B cell (primary cell): ENCODE results near the gene ITGA2B. TPM values are rescaled to one million over a fixed set of nuclear protein-coding genes. Genes with fewer than 3 reads are reported as not detected.

Experiments
- ATAC-seq: fragments of 200-7000 bp; cut with Tn5 transposase; one replicate; pipeline ENCODE4 v1.10.0; 2021; ENCODE audit warnings: low read depth, mild to moderate bottlenecking, moderate number of reproducible peaks, moderate library complexity
- CTCF ChIA-PET: fragments of 350-600 bp; sonication (Branson Sonifier 250); formaldehyde crosslinking; loops from one replicate; lab custom pipeline; 2021; ENCODE audit warnings: antibody characterized with exemption, inconsistent platforms; lab: Charles Lee
- POLR2A ChIA-PET: fragments of 350-600 bp; sonication (Branson Sonifier 250); formaldehyde crosslinking; loops from one replicate; lab custom pipeline; 2021; ENCODE audit warnings: antibody characterized with exemption; lab: Charles Lee
- DNase-seq: peaks from one replicate; pipeline ENCODE4 v3.0.0; 2013
- H2AFZ ChIP-seq: 2 replicates; pipeline ENCODE4 v1.6.1; 2012; ENCODE audit warnings: mild to moderate bottlenecking, low read depth, low read length; ENCODE audit not compliant: insufficient read depth, poor library complexity, severe bottlenecking
- H3K27ac ChIP-seq, 2 donors: 1 replicate in 1 of 2; 2 replicates in 1 of 2; pipeline ENCODE4 v1.5.1; 2012 to 2013; ENCODE audit warnings: low read length in 2 of 2, mild to moderate bottlenecking in 2 of 2, moderate library complexity in 1 of 2
- H3K27me3 ChIP-seq, 4 experiments: fragments of 200-600 bp in 1 of 4; sonication (generic) in 1 of 4; replicated peaks in 1 of 4; 1 replicate in 2 of 4; 2 replicates in 2 of 4; pipeline versions ENCODE4 v1.6.1 to v1.7.0; 2013 to 2016; ENCODE audit warnings: low read length in 3 of 4, mild to moderate bottlenecking in 2 of 4, mixed read lengths in 1 of 4, moderate library complexity in 1 of 4; ENCODE audit not compliant: insufficient read depth in 4 of 4, control insufficient read depth in 3 of 4; ENCODE audit errors: control extremely low read depth in 1 of 4
- H3K36me3 ChIP-seq, 2 experiments: replicated peaks in 1 of 2; 1 replicate in 1 of 2; 2 replicates in 1 of 2; pipeline versions ENCODE4 v1.6.1 to v1.7.1; 2013; ENCODE audit warnings: low read length in 1 of 2; ENCODE audit not compliant: insufficient read depth in 2 of 2, control insufficient read depth in 1 of 2; ENCODE audit errors: control extremely low read depth in 1 of 2, extremely low read depth in 1 of 2
- H3K4me1 ChIP-seq, 2 donors: fragments of 200-600 bp in 1 of 2; sonication (generic) in 1 of 2; 1 replicate in 1 of 2; 2 replicates in 1 of 2; pipeline versions ENCODE4 v1.5.1 to v1.6.1; 2013 to 2017; ENCODE audit warnings: low read length in 2 of 2; ENCODE audit not compliant: control insufficient read depth in 2 of 2, insufficient read depth in 2 of 2
- H3K4me2 ChIP-seq: replicated peaks from 2 replicates; pipeline ENCODE3; 2012; ENCODE audit warnings: mild to moderate bottlenecking, low read depth, low read length; ENCODE audit not compliant: poor library complexity, severe bottlenecking
- H3K4me3 ChIP-seq, 5 experiments: fragments of 200-600 bp in 1 of 5; sonication (generic) in 1 of 5; 1 replicate in 3 of 5; 2 replicates in 2 of 5; pipeline versions ENCODE4 v1.5.1 to v1.7.0; 2011 to 2016; ENCODE audit warnings: low read length in 4 of 5, mild to moderate bottlenecking in 4 of 5, low read depth in 2 of 5, control low read depth in 1 of 5, moderate library complexity in 1 of 5; ENCODE audit not compliant: insufficient read depth in 1 of 5; ENCODE audit errors: control extremely low read depth in 1 of 5, extremely low read depth in 1 of 5
- H3K79me2 ChIP-seq: fragments of 200-600 bp; sonication (generic); one replicate; pipeline ENCODE4 v1.6.0; 2016; ENCODE audit warnings: low read length; ENCODE audit not compliant: control insufficient read depth, insufficient read depth
- H3K9ac ChIP-seq: fragments of 200-600 bp; sonication (generic); 2 replicates; pipeline ENCODE4 v1.6.1; 2017; ENCODE audit warnings: mild to moderate bottlenecking, low read length, moderate library complexity
- H3K9me3 ChIP-seq, 3 donors: one replicate each; pipeline versions ENCODE4 v1.6.1 to v1.7.1; 2013; ENCODE audit warnings: low read length in 2 of 3; ENCODE audit not compliant: control insufficient read depth in 2 of 3, insufficient read depth in 1 of 3; ENCODE audit errors: control extremely low read depth in 1 of 3
- H4K20me1 ChIP-seq: 2 replicates; pipeline ENCODE4 v1.6.0; 2012; ENCODE audit warnings: mild to moderate bottlenecking, low read length; ENCODE audit not compliant: insufficient read depth, control insufficient read depth, poor library complexity, severe bottlenecking
- H3K27ac Mint-ChIP-seq: one replicate; pipeline ENCODE4 v1.8.0; 2021; ENCODE audit warnings: mixed read lengths
- H3K27me3 Mint-ChIP-seq: one replicate; pipeline ENCODE4 v1.8.0; 2021; ENCODE audit warnings: mixed read lengths
- H3K4me1 Mint-ChIP-seq: one replicate; pipeline ENCODE4 v1.8.0; 2021; ENCODE audit warnings: mixed read lengths
- H3K4me3 Mint-ChIP-seq: one replicate; pipeline ENCODE4 v1.8.0; 2021; ENCODE audit warnings: mixed read lengths
- H3K9me3 Mint-ChIP-seq: one replicate; pipeline ENCODE4 v1.8.0; 2022; ENCODE audit warnings: mixed read lengths; ENCODE audit not compliant: insufficient read depth
- CTCF ChIP-seq: fragments of 200-600 bp; IDR thresholded peaks from one replicate; pipeline ENCODE4 v1.8.0; 2022; ENCODE audit warnings: antibody characterized with exemption, mild to moderate bottlenecking
- EZH2 ChIP-seq: IDR thresholded peaks from 2 replicates; pipeline ENCODE4 v1.6.1; 2012; ENCODE audit warnings: borderline replicate concordance, low read depth, mild to moderate bottlenecking, moderate library complexity, low read length; ENCODE audit not compliant: insufficient read depth, poor library complexity, severe bottlenecking
- WGBS: methylation state at CpG from one replicate; pipeline ENCODE4 v1.1.5; 2013; ENCODE audit warnings: missing lambda C conversion rate; ENCODE audit not compliant: insufficient coverage; 5-methylcytosine and 5-hydroxymethylcytosine counted together
- intact Hi-C: fragments of 100-400 bp; cut with micrococcal nuclease; formaldehyde crosslinking; loops from one replicate; pipeline ENCODE4 v1.10.0; 2022
- polyA plus RNA-seq: library from polyadenylated mRNA; depleted of rRNA; stranded (reverse); fragments of >200 nt; gene quantifications from 2 replicates; pipeline ENCODE4 v1.2.3, GENCODE V29; 2012
- total RNA-seq, 2 donors: library from RNA; stranded (reverse); fragments of 120-200 nt in 1 of 2; gene quantifications; 1 replicate in 1 of 2; 2 replicates in 1 of 2; pipeline versions ENCODE4 v1.2.3 to v1.2.4, GENCODE V29; 2013 to 2022

ITGA2B gene
- total and polyA plus RNA-seq, 2 donors (not counting 1 experiment from before 2014, with no cell fraction given) = 0.15 to 0.20 TPM

GRCh38 chr17:44349553-44350070, 39.8 kb downstream of the ITGA2B start:
- H3K9me3 Mint-ChIP-seq = no peaks in the 10 kb centered on the region
- H3K27me3 Mint-ChIP-seq = no peaks in the 10 kb centered on the region
- Histone ChIP-seq H3K9me3 (peaks cover 0 to 3% (median 0%) of the 10 kb centered on the region in 3 donors), H3K79me2 (peaks cover 6% of the 10 kb centered on the region), H3K4me2 (no peak overlapping the region), H3K9ac (no peak overlapping the region), H3K27me3 (no peaks in the 10 kb centered on the region), H3K4me3 (no peak overlapping the region), H3K36me3 (peaks cover 0 to 40% of the 10 kb centered on the region in 2 experiments), H3K4me1 (peaks cover 40 to 52% of the 10 kb centered on the region in 2 donors), H3K27ac (no peak overlapping the region), H4K20me1 (peaks cover 36% of the 10 kb centered on the region), H2AFZ (no peak overlapping the region)
- intact Hi-C loops = loop anchor here (1.0 to 5.0 kb wide), 2 partner anchors 139 to 407 kb away; partner anchors contain the start of gene PPY
- no peak for TF ChIP-seq EZH2
- TF ChIP-seq CTCF = no peak
- WGBS = 90% methylated on average over 11 of the region's 12 CpGs
- DNase-seq (peak; percentile 20), ATAC-seq (no peak)
- ChIA-PET CTCF (interaction anchor here (1.3 to 10.1 kb wide), 9 partner anchors 11 to 405 kb away, joined by 4 to 117 read pairs (median 28); partner anchors contain the start of genes FAM171A2 and SLC25A39), POLR2A (interaction anchor here (0.7 kb wide), 1 partner anchor 139 kb away, joined by 7 read pairs; no protein-coding TSS in a partner anchor)
- peak overlapping the region; percentile 37 for H3K27ac Mint-ChIP-seq
- peaks cover 49% of the 10 kb centered on the region for H3K4me1 Mint-ChIP-seq
- H3K4me3 Mint-ChIP-seq = no peak overlapping the region

DNA sequence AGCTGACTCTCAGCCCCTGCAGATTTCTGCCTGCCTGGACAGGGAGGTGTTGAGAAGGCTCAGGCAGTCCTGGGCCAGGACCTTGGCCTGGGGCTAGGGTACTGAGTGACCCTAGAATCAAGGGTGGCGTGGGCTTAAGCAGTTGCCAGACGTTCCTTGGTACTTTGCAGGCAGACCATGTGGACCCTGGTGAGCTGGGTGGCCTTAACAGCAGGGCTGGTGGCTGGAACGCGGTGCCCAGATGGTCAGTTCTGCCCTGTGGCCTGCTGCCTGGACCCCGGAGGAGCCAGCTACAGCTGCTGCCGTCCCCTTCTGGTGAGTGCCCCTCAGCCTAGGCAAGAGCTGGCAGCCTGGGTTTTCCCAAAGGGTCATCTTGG, 40.5 kb downstream of the ITGA2B start:
- 92% methylated on average over 6 of the region's 6 CpGs for WGBS
- Histone ChIP-seq H2AFZ (no peak overlapping the region), H3K4me2 (peak overlapping the region; percentile 79), H3K9me3 (peaks cover 0 to 3% (median 0%) of the 10 kb centered on the region in 3 donors), H3K9ac (no peak overlapping the region), H3K27me3 (no peaks in the 10 kb centered on the region), H3K4me3 (no peak overlapping the region), H4K20me1 (peaks cover 36% of the 10 kb centered on the region), H3K27ac (peak overlapping the region; percentile 69 to 85), H3K36me3 (peaks cover 0 to 40% of the 10 kb centered on the region in 2 experiments), H3K4me1 (peaks cover 44 to 57% of the 10 kb centered on the region in 2 donors), H3K79me2 (peaks cover 7% of the 10 kb centered on the region)
- peak overlapping the region; percentile 92 for H3K27ac Mint-ChIP-seq
- TF ChIP-seq CTCF (no peak), EZH2 (no peak)
- H3K27me3 Mint-ChIP-seq = no peaks in the 10 kb centered on the region
- H3K4me3 Mint-ChIP-seq = peak overlapping the region; percentile 73
- intact Hi-C loops = loop anchor here (1.0 kb wide), 1 partner anchor 149 kb away; no protein-coding TSS in a partner anchor
- CTCF ChIA-PET = interaction anchor here (1.6 to 10.1 kb wide), 7 partner anchors 10 to 146 kb away, joined by 4 to 117 read pairs (median 44); partner anchors contain the start of gene FAM171A2
- no peak for ATAC-seq
- peaks cover 53% of the 10 kb centered on the region for H3K4me1 Mint-ChIP-seq
- no peak for DNase-seq
- no peaks in the 10 kb centered on the region for H3K9me3 Mint-ChIP-seq
- POLR2A ChIA-PET = interaction anchor here (1.3 to 1.6 kb wide), 2 partner anchors 22 to 132 kb away, joined by 4 to 7 read pairs; no protein-coding TSS in a partner anchor
